ENCODE results near the gene FARSA. TPM values are rescaled to one million over a fixed set of nuclear protein-coding genes. Genes with fewer than 3 reads are reported as not detected.

The FARSA gene
- total and polyA plus RNA-seq, 2 of the 13 experiments (the other 11 are each of a cell fraction or from before 2014, with no cell fraction given): 25.9 to 72.0 TPM

DNA sequence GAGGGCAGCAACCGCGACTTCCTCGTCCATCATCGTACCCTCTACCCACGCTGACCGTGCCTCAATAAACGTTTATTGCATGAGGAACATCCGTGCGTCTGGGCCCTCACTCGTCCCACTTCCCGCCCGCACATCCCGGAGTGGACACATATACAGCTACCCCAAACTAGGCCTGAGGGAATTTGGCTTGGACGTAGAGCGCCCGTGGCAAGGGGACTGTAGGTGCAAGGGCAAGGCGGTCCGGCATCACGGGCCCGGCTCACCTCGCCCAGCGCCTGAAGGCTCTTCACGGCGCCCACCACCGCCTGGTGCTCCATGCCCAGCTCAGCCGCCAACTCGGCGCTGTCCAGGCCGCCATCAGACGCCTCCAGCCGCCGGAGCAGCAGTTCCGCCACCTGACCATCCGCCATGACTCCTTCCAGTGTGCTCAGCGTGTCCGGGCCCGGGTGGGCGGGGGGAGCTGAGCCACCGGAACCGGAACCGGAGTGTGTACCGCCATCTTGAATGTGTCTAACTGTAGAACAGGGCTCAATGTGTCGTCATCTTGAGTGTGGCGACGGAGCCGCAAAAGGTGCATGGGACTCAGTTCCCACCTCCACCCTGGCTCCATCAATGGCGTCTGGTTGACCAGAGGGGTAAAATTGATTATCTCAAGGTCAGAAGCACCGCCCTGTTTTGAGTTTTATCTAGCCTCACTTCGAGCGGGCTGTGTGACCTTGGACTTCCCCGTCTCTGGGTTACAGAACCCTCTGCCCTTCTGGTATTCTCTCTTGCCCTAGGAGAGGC lies at the start of gene FARSA (continued):
- TF ChIP-seq, protein P1, sequence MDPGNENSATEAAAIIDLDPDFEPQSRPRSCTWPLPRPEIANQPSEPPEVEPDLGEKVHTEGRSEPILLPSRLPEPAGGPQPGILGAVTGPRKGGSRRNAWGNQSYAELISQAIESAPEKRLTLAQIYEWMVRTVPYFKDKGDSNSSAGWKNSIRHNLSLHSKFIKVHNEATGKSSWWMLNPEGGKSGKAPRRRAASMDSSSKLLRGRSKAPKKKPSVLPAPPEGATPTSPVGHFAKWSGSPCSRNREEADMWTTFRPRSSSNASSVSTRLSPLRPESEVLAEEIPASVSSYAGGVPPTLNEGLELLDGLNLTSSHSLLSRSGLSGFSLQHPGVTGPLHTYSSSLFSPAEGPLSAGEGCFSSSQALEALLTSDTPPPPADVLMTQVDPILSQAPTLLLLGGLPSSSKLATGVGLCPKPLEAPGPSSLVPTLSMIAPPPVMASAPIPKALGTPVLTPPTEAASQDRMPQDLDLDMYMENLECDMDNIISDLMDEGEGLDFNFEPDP (CRISPR knock-in tag; conservative IDR thresholded peaks at IDR 0.05): no peak
- TF ChIP-seq, protein P2, sequence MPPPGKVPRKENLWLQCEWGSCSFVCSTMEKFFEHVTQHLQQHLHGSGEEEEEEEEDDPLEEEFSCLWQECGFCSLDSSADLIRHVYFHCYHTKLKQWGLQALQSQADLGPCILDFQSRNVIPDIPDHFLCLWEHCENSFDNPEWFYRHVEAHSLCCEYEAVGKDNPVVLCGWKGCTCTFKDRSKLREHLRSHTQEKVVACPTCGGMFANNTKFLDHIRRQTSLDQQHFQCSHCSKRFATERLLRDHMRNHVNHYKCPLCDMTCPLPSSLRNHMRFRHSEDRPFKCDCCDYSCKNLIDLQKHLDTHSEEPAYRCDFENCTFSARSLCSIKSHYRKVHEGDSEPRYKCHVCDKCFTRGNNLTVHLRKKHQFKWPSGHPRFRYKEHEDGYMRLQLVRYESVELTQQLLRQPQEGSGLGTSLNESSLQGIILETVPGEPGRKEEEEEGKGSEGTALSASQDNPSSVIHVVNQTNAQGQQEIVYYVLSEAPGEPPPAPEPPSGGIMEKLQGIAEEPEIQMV (CRISPR knock-in tag; IDR thresholded peaks at IDR 0.05; ENCODE audit: low read depth): no peak
- TF ChIP-seq, protein P3, sequence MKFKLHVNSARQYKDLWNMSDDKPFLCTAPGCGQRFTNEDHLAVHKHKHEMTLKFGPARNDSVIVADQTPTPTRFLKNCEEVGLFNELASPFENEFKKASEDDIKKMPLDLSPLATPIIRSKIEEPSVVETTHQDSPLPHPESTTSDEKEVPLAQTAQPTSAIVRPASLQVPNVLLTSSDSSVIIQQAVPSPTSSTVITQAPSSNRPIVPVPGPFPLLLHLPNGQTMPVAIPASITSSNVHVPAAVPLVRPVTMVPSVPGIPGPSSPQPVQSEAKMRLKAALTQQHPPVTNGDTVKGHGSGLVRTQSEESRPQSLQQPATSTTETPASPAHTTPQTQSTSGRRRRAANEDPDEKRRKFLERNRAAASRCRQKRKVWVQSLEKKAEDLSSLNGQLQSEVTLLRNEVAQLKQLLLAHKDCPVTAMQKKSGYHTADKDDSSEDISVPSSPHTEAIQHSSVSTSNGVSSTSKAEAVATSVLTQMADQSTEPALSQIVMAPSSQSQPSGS (CRISPR knock-in tag; IDR thresholded peaks at IDR 0.05): peak; percentile 73
- no peak for TF ChIP-seq NCOR1 (IDR thresholded peaks at IDR 0.05; ENCODE audit: borderline replicate concordance, low read length)
- no peak for TF ChIP-seq TEAD2 (CRISPR knock-in tag; IDR thresholded peaks at IDR 0.05)
- TF ChIP-seq, protein P4, sequence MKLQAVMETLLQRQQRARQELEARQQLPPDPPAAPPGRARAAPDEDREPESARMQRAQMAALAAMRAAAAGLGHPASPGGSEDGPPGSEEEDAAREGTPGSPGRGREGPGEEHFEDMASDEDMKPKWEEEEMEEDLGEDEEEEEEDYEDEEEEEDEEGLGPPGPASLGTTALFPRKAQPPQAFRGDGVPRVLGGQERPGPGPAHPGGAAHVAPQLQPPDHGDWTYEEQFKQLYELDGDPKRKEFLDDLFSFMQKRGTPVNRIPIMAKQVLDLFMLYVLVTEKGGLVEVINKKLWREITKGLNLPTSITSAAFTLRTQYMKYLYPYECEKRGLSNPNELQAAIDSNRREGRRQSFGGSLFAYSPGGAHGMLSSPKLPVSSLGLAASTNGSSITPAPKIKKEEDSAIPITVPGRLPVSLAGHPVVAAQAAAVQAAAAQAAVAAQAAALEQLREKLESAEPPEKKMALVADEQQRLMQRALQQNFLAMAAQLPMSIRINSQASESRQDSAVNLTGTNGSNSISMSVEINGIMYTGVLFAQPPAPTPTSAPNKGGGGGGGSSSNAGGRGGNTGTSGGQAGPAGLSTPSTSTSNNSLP (IDR thresholded peaks at IDR 0.05; ENCODE audit: low read depth, low read length): no peak
- no peak for TF ChIP-seq POLR2AphosphoS2 (IDR thresholded peaks at IDR 0.05; ENCODE audit: low read depth, low read length)
- no peak for TF ChIP-seq KLF12 (CRISPR knock-in tag; IDR thresholded peaks at IDR 0.05; ENCODE audit: borderline replicate concordance)
- TF ChIP-seq, protein P5, sequence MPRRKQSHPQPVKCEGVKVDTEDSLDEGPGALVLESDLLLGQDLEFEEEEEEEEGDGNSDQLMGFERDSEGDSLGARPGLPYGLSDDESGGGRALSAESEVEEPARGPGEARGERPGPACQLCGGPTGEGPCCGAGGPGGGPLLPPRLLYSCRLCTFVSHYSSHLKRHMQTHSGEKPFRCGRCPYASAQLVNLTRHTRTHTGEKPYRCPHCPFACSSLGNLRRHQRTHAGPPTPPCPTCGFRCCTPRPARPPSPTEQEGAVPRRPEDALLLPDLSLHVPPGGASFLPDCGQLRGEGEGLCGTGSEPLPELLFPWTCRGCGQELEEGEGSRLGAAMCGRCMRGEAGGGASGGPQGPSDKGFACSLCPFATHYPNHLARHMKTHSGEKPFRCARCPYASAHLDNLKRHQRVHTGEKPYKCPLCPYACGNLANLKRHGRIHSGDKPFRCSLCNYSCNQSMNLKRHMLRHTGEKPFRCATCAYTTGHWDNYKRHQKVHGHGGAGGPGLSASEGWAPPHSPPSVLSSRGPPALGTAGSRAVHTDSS (CRISPR knock-in tag; conservative IDR thresholded peaks at IDR 0.05): no peak
- TF ChIP-seq ZNF263 (CRISPR knock-in tag; IDR thresholded peaks at IDR 0.05): no peak
- no peak for TF ChIP-seq ZKSCAN5 (CRISPR knock-in tag; IDR thresholded peaks at IDR 0.05)
- peak; percentile 68 for TF ChIP-seq REPIN1 (CRISPR knock-in tag; IDR thresholded peaks at IDR 0.05; ENCODE audit: borderline replicate concordance, low read depth)
- peak; percentile 26; the same call in 1 of the 2 replicates for TF ChIP-seq ZNF34 (CRISPR knock-in tag; IDR thresholded peaks at IDR 0.05; ENCODE audit: borderline replicate concordance)
- TF ChIP-seq, protein P6, sequence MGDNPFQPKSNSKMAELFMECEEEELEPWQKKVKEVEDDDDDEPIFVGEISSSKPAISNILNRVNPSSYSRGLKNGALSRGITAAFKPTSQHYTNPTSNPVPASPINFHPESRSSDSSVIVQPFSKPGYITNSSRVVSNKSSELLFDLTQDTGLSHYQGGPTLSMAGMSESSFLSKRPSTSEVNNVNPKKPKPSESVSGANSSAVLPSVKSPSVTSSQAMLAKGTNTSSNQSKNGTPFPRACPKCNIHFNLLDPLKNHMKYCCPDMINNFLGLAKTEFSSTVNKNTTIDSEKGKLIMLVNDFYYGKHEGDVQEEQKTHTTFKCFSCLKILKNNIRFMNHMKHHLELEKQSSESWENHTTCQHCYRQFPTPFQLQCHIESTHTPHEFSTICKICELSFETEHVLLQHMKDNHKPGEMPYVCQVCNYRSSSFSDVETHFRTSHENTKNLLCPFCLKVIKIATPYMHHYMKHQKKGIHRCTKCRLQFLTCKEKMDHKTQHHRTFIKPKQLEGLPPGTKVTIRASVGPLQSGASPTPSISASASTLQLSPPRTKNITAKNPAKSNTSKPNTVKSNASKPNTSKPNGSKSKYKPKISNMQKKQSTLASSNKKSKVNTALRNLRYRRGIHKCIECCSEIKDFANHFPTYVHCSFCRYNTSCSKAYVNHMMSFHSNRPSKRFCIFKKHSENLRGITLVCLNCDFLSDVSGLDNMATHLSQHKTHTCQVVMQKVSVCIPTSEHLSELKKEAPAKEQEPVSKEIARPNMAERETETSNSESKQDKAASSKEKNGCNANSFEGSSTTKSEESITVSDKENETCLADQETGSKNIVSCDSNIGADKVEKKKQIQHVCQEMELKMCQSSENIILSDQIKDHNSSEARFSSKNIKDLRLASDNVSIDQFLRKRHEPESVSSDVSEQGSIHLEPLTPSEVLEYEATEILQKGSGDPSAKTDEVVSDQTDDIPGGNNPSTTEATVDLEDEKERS (CRISPR knock-in tag; IDR thresholded peaks at IDR 0.05): peak; percentile 49
- no peak for TF ChIP-seq PTBP1 (IDR thresholded peaks at IDR 0.05; ENCODE audit: low read depth, low read length, poor library complexity, severe bottlenecking)
- no peak for TF ChIP-seq BRD4 (CRISPR knock-in tag; IDR thresholded peaks at IDR 0.05)
- peak; percentile 94; the same call in 1 of the 2 replicates for TF ChIP-seq ZNF510 (CRISPR knock-in tag; IDR thresholded peaks at IDR 0.05; ENCODE audit: low read depth)
- TF ChIP-seq PAWR (CRISPR knock-in tag; IDR thresholded peaks at IDR 0.05; ENCODE audit: borderline replicate concordance): no peak

Data from HepG2 (cell line).